GM23338 (cell line): ENCODE measurements around the gene CD6. TPM values are rescaled to one million over a fixed set of nuclear protein-coding genes. Genes with fewer than 3 reads are reported as not detected.

ENCODE experiments used
- ATAC-seq: fragments of 200-7000 bp; cut with Tn5 transposase; 3 replicates; pipeline ENCODE4 v1.9.1; 2020
- DNase-seq: peaks from one replicate; pipeline ENCODE4 v3.0.0-alpha.2; 2015; ENCODE audit warnings: low spot score
- H2AFZ ChIP-seq: fragments of 200-600 bp; sonication (generic); 2 replicates; pipeline ENCODE4 v1.8.0; 2016; ENCODE audit warnings: antibody characterized with exemption, mild to moderate bottlenecking, moderate library complexity
- H3F3A ChIP-seq: fragments of 200-600 bp; sonication (generic); replicated peaks from 2 replicates; pipeline ENCODE4 v1.8.0; 2017; ENCODE audit warnings: antibody characterized with exemption, mixed run types, low read depth
- H3K27ac ChIP-seq: fragments of 200-600 bp; sonication (generic); 2 replicates; pipeline ENCODE4 v1.6.1; 2016; ENCODE audit warnings: low read depth
- H3K27me3 ChIP-seq: fragments of 200-600 bp; sonication (generic); 2 replicates; pipeline ENCODE4 v1.8.0; 2016; ENCODE audit warnings: mild to moderate bottlenecking, mixed run types, moderate library complexity; ENCODE audit not compliant: insufficient read depth
- H3K36me3 ChIP-seq: fragments of 200-600 bp; sonication (generic); 2 replicates; pipeline ENCODE4 v1.8.0; 2016; ENCODE audit warnings: mild to moderate bottlenecking; ENCODE audit not compliant: insufficient read depth
- H3K4me1 ChIP-seq: fragments of 200-600 bp; sonication (generic); 2 replicates; pipeline ENCODE4 v1.8.0; 2016; ENCODE audit warnings: mild to moderate bottlenecking, moderate library complexity; ENCODE audit not compliant: insufficient read depth
- H3K4me2 ChIP-seq: fragments of 200-600 bp; sonication (generic); 2 replicates; pipeline ENCODE4 v1.7.1; 2017; ENCODE audit warnings: mixed run types
- H3K4me3 ChIP-seq: fragments of 200-600 bp; sonication (generic); 2 replicates; pipeline ENCODE4 v1.6.1; 2016; ENCODE audit warnings: mixed run types
- H3K79me2 ChIP-seq: fragments of 200-600 bp; sonication (generic); replicated peaks from 2 replicates; pipeline ENCODE4 v1.8.0; 2017; ENCODE audit warnings: mild to moderate bottlenecking; ENCODE audit not compliant: insufficient read depth
- H3K9me2 ChIP-seq: fragments of 200-600 bp; sonication (generic); 2 replicates; pipeline ENCODE4 v1.8.0; 2017; ENCODE audit not compliant: insufficient read depth
- H4K20me1 ChIP-seq: fragments of 200-600 bp; sonication (generic); replicated peaks from 2 replicates; pipeline ENCODE4 v1.8.0; 2017; ENCODE audit warnings: mild to moderate bottlenecking; ENCODE audit not compliant: insufficient read depth
- H3K27ac Mint-ChIP-seq: 2 replicates; pipeline ENCODE4 v1.8.0; 2020; ENCODE audit warnings: inconsistent platforms, mild to moderate bottlenecking, moderate library complexity, mixed read lengths
- H3K27me3 Mint-ChIP-seq: 3 replicates; pipeline ENCODE4 v1.8.0; 2022; ENCODE audit warnings: low read depth, mild to moderate bottlenecking, moderate library complexity, mixed read lengths, inconsistent platforms; ENCODE audit not compliant: insufficient read depth, poor library complexity
- H3K36me3 Mint-ChIP-seq: 3 replicates; pipeline ENCODE4 v1.8.0; 2021; ENCODE audit warnings: low read depth, mild to moderate bottlenecking, inconsistent platforms, moderate library complexity, mixed read lengths
- H3K4me1 Mint-ChIP-seq: 3 replicates; pipeline ENCODE4 v1.8.0; 2020; ENCODE audit warnings: mild to moderate bottlenecking, inconsistent platforms, mixed read lengths
- H3K4me3 Mint-ChIP-seq: 3 replicates; pipeline ENCODE4 v1.8.0; 2021; ENCODE audit warnings: moderate library complexity, mild to moderate bottlenecking, inconsistent platforms, mixed read lengths
- H3K9me3 Mint-ChIP-seq: 3 replicates; pipeline ENCODE4 v1.8.0; 2020; ENCODE audit warnings: moderate library complexity, mild to moderate bottlenecking, inconsistent platforms, mixed read lengths
- CREB1 ChIP-seq: fragments of 250-450 bp; sonication (Bioruptor Pico); IDR thresholded peaks from 2 replicates; pipeline ENCODE4 v1.5.0; 2020; ENCODE audit warnings: low read depth, mild to moderate bottlenecking, moderate library complexity
- EZH2 ChIP-seq: fragments of 200-600 bp; sonication (generic); IDR thresholded peaks from one replicate; pipeline ENCODE4 v1.8.0; 2017; ENCODE audit warnings: antibody characterized with exemption, mild to moderate bottlenecking, low read depth; ENCODE audit not compliant: unreplicated experiment
- EZH2phosphoT487 ChIP-seq: fragments of 200-600 bp; sonication (generic); IDR thresholded peaks from one replicate; pipeline ENCODE4 v1.8.1; 2018; ENCODE audit warnings: antibody characterized with exemption; ENCODE audit not compliant: unreplicated experiment
- JUNB ChIP-seq: IDR thresholded peaks from one replicate; pipeline ENCODE4 v1.6.1; 2016; ENCODE audit warnings: antibody characterized with exemption; ENCODE audit not compliant: unreplicated experiment
- NANOG ChIP-seq: IDR thresholded peaks from 2 replicates; pipeline ENCODE4 v1.6.1; 2016; ENCODE audit warnings: antibody characterized with exemption, borderline replicate concordance
- POLR2AphosphoS5 ChIP-seq: IDR thresholded peaks from 2 replicates; pipeline ENCODE4 v1.6.1; 2016; ENCODE audit warnings: antibody characterized with exemption, low read depth
- STAT1 ChIP-seq: IDR thresholded peaks from one replicate; pipeline ENCODE4 v1.6.1; 2016; ENCODE audit warnings: antibody characterized with exemption; ENCODE audit not compliant: unreplicated experiment
- ZNF114 ChIP-seq: fragments of 250-450 bp; sonication (Bioruptor Pico); IDR thresholded peaks from 2 replicates; pipeline ENCODE4 v1.5.0; 2020; ENCODE audit warnings: mild to moderate bottlenecking, moderate library complexity
- ZNF331 ChIP-seq: fragments of 250-450 bp; sonication (Bioruptor Pico); IDR thresholded peaks from 2 replicates; pipeline ENCODE4 v1.5.0; 2020; ENCODE audit warnings: low read depth, mild to moderate bottlenecking, moderate library complexity
- polyA plus RNA-seq: library from polyadenylated mRNA; unstranded; fragments of >200 nt; fragmentation: Nextera tagmentation; extraction: Ambion mirVana; gene quantifications from 2 replicates; pipeline ENCODE4 v1.2.1, GENCODE V29; 2016
- total RNA-seq: library from RNA; depleted of rRNA; stranded (reverse); fragments of >200 nt; shearing (Covaris generic); gene quantifications from 2 replicates; pipeline ENCODE4 v1.2.3, GENCODE V29; 2014
- TF ChIP-seq, protein P1 (sequence below): IDR thresholded peaks from one replicate; pipeline ENCODE4 v1.6.1; 2018; ENCODE audit warnings: antibody characterized with exemption; ENCODE audit not compliant: unreplicated experiment
- TF ChIP-seq, protein P2 (sequence below), 2 experiments: fragments of 200-600 bp in 1 of 2; sonication (generic) in 1 of 2; conservative IDR thresholded peaks; 2 replicates each; pipeline versions ENCODE4 v1.5.1 to v1.6.1; 2016 to 2017; ENCODE audit warnings: antibody characterized with exemption in 2 of 2, low read depth in 2 of 2, mild to moderate bottlenecking in 2 of 2, moderate library complexity in 1 of 2
- TF ChIP-seq, protein P3 (sequence below): IDR thresholded peaks from 2 replicates; pipeline ENCODE4 v1.6.1; 2016; ENCODE audit warnings: antibody characterized with exemption

The CD6 gene
- total and polyA plus RNA-seq, 2 experiments from 2014 or later: 0.49 TPM; not detected in 1

DNA sequence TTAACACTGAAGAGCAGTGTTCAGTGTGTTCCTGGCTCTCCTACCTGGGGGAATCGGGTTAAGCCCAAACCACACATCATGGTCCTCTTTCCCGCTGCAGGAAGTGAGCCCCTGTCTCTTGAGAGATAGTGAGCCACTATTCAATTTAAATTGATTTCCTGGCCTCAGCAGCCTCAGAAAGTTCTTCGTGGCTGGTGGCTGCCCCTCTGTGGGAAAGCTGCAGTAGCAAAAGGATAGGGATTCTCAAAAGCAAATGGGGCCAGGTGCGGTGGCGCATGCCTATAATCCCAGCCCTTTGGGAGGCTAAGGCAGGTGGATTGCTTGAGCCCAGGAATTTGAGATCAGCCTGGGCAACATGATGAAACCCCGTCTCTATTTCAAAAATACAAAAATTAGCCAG lies 81.7 kb downstream of the CD6 start (continued):
- TF ChIP-seq, protein P1, sequence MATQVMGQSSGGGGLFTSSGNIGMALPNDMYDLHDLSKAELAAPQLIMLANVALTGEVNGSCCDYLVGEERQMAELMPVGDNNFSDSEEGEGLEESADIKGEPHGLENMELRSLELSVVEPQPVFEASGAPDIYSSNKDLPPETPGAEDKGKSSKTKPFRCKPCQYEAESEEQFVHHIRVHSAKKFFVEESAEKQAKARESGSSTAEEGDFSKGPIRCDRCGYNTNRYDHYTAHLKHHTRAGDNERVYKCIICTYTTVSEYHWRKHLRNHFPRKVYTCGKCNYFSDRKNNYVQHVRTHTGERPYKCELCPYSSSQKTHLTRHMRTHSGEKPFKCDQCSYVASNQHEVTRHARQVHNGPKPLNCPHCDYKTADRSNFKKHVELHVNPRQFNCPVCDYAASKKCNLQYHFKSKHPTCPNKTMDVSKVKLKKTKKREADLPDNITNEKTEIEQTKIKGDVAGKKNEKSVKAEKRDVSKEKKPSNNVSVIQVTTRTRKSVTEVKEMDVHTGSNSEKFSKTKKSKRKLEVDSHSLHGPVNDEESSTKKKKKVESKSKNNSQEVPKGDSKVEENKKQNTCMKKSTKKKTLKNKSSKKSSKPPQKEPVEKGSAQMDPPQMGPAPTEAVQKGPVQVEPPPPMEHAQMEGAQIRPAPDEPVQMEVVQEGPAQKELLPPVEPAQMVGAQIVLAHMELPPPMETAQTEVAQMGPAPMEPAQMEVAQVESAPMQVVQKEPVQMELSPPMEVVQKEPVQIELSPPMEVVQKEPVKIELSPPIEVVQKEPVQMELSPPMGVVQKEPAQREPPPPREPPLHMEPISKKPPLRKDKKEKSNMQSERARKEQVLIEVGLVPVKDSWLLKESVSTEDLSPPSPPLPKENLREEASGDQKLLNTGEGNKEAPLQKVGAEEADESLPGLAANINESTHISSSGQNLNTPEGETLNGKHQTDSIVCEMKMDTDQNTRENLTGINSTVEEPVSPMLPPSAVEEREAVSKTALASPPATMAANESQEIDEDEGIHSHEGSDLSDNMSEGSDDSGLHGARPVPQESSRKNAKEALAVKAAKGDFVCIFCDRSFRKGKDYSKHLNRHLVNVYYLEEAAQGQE: no peak

- Mint-ChIP-seq H3K27me3 (peaks cover 6% of the 10 kb centered on the region), H3K4me1 (peaks cover 2% of the 10 kb centered on the region; the same call in 1 of the 3 replicates), H3K36me3 (no peaks in the 10 kb centered on the region), H3K4me3 (no peak overlapping the region), H3K27ac (no peak overlapping the region), H3K9me3 (no peaks in the 10 kb centered on the region; the same call in 2 of the 3 replicates)
- no peaks in the 10 kb centered on the region for H3K9me2 ChIP-seq
- no peaks in the 10 kb centered on the region for H3K36me3 ChIP-seq
- H4K20me1 ChIP-seq: no peaks in the 10 kb centered on the region
- no peaks in the 10 kb centered on the region for H3K4me1 ChIP-seq
- DNase-seq: no peak
- H3F3A ChIP-seq: no peaks in the 10 kb centered on the region
- H3K27me3 ChIP-seq: no peaks in the 10 kb centered on the region
- no peak for ATAC-seq
- H3K4me3 ChIP-seq: no peak overlapping the region
- no peak overlapping the region for H3K27ac ChIP-seq
- H2AFZ ChIP-seq: no peak overlapping the region
- no peak overlapping the region for H3K4me2 ChIP-seq
- no peaks in the 10 kb centered on the region for H3K79me2 ChIP-seq
- TF ChIP-seq ZNF114 (CRISPR knock-in tag) (no peak), CREB1 (CRISPR knock-in tag) (no peak), ZNF331 (CRISPR knock-in tag) (no peak), NANOG (no peak), POLR2AphosphoS5 (no peak), EZH2 (no peak), EZH2phosphoT487 (no peak), STAT1 (no peak), JUNB (no peak)
- TF ChIP-seq, protein P1: no peak
- TF ChIP-seq, protein P2, sequence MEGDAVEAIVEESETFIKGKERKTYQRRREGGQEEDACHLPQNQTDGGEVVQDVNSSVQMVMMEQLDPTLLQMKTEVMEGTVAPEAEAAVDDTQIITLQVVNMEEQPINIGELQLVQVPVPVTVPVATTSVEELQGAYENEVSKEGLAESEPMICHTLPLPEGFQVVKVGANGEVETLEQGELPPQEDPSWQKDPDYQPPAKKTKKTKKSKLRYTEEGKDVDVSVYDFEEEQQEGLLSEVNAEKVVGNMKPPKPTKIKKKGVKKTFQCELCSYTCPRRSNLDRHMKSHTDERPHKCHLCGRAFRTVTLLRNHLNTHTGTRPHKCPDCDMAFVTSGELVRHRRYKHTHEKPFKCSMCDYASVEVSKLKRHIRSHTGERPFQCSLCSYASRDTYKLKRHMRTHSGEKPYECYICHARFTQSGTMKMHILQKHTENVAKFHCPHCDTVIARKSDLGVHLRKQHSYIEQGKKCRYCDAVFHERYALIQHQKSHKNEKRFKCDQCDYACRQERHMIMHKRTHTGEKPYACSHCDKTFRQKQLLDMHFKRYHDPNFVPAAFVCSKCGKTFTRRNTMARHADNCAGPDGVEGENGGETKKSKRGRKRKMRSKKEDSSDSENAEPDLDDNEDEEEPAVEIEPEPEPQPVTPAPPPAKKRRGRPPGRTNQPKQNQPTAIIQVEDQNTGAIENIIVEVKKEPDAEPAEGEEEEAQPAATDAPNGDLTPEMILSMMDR (conservative IDR thresholded peaks at IDR 0.05; ENCODE audit: low read depth in 2 of 2): no peak
- TF ChIP-seq, protein P3, sequence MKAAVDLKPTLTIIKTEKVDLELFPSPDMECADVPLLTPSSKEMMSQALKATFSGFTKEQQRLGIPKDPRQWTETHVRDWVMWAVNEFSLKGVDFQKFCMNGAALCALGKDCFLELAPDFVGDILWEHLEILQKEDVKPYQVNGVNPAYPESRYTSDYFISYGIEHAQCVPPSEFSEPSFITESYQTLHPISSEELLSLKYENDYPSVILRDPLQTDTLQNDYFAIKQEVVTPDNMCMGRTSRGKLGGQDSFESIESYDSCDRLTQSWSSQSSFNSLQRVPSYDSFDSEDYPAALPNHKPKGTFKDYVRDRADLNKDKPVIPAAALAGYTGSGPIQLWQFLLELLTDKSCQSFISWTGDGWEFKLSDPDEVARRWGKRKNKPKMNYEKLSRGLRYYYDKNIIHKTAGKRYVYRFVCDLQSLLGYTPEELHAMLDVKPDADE: no peak
These were observed 83.0 kb downstream of the CD6 start for GRCh38 chr11:61054513-61054912.
